ENCODE data around the gene SLC22A12. TPM values are rescaled to one million over a fixed set of nuclear protein-coding genes. Genes with fewer than 3 reads are reported as not detected.

Gene SLC22A12
- total RNA-seq, 1 donor from 2014 or later: not detected

DNA sequence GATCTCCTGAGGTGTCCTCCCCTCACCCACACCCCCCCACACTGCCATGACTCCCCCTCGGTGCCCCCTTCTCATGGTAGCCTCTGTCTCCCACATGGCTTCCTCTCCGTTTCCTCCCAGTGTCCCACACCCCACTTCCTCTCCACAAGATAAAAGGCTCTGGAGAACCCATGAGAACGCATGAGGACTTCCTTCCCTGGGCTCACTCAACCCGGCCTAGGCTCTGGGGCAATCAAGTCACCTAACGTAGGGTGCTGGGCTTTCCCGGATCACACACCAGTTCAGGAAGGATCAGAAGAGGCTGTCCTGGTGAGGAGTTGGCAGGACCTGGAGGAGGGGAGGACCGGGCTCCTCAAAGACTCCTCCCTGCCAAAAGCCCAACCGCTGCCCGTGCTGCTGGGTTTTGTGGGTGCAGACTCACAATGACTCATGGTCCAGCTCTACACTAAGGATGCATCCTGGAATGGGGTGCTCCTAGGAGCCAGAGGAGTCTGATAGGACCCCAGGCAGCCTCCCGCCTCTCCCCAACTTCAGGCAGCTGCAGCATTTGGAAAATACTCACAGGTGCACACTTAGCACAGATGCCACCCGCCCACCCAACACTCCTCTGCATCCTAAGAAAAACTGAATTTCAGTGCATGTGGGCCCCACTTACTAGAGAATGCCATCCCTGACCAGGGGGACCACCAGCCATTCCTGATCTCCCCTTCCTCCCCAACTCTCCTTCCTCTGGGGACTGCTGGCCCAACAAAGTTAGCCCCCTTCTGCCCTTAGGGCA is 21.0 kb downstream of the SLC22A12 start:
- no peak overlapping the region for H3K4me3 Mint-ChIP-seq (ENCODE audit: unreplicated experiment)
- DNase-seq: no peak
- H3K9me3 Mint-ChIP-seq (ENCODE audit: unreplicated experiment): peaks cover 3% of the 10 kb centered on the region
- TF ChIP-seq, protein P1, sequence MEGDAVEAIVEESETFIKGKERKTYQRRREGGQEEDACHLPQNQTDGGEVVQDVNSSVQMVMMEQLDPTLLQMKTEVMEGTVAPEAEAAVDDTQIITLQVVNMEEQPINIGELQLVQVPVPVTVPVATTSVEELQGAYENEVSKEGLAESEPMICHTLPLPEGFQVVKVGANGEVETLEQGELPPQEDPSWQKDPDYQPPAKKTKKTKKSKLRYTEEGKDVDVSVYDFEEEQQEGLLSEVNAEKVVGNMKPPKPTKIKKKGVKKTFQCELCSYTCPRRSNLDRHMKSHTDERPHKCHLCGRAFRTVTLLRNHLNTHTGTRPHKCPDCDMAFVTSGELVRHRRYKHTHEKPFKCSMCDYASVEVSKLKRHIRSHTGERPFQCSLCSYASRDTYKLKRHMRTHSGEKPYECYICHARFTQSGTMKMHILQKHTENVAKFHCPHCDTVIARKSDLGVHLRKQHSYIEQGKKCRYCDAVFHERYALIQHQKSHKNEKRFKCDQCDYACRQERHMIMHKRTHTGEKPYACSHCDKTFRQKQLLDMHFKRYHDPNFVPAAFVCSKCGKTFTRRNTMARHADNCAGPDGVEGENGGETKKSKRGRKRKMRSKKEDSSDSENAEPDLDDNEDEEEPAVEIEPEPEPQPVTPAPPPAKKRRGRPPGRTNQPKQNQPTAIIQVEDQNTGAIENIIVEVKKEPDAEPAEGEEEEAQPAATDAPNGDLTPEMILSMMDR (IDR thresholded peaks at IDR 0.05; ENCODE audit: partially characterized antibody, unreplicated experiment): no peak
- H3K36me3 Mint-ChIP-seq (ENCODE audit: unreplicated experiment): no peaks in the 10 kb centered on the region
- H3K4me1 Mint-ChIP-seq (ENCODE audit: low read depth, unreplicated experiment): peaks cover 4% of the 10 kb centered on the region
- peaks cover 10% of the 10 kb centered on the region for H3K27me3 Mint-ChIP-seq (ENCODE audit: unreplicated experiment)
- no peak overlapping the region for H3K27ac Mint-ChIP-seq (ENCODE audit: unreplicated experiment)

DNA sequence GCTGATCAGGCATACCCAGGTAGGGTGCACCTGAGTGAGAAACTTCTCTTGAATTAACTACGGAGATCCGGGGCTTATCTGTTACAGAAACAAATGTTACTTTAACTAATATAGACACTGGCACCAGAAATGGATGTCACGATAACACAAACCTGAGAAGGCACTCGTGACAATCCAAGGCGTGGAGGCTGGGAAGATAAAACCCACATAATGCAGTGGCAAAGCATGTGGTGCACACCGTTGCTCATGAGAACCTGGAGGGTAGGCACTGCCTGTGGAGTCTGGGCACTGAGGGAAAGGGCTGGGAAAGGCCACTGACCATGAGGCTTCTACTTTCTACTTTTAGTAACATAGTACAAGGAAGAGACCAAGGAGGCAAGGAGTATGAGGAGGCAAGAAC is 22.6 kb downstream of the SLC22A12 start:
- DNase-seq: no peak
- Mint-ChIP-seq H3K4me1 (ENCODE audit: low read depth, unreplicated experiment) (peaks cover 1% of the 10 kb centered on the region), H3K4me3 (ENCODE audit: unreplicated experiment) (no peak overlapping the region), H3K9me3 (ENCODE audit: unreplicated experiment) (peaks cover 5% of the 10 kb centered on the region), H3K36me3 (ENCODE audit: unreplicated experiment) (no peaks in the 10 kb centered on the region), H3K27me3 (ENCODE audit: unreplicated experiment) (peaks cover 10% of the 10 kb centered on the region), H3K27ac (ENCODE audit: unreplicated experiment) (no peak overlapping the region)
- TF ChIP-seq, protein P1 (IDR thresholded peaks at IDR 0.05; ENCODE audit: partially characterized antibody, unreplicated experiment): no peak

DNA sequence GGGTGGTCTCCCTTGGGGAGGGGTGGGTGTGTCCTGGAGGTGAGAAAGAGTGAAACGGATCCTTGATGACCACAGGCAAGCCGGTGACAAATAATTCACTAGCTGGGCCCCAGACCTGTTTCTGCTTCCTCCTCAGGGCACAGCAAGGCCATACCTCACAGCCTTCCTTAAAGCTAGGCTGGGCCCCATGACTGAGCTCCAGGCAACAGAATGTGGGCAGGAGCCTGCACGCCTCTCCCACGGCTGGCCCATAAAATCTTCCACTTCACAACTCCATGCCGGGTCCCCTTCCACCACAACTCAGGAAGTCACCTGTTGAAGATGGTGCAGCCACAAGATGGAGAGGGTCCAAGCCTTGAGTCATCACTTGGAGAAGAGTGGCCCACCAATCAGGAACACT is 23.9 kb downstream of the SLC22A12 start:
- Mint-ChIP-seq H3K36me3 (ENCODE audit: unreplicated experiment) (no peaks in the 10 kb centered on the region), H3K9me3 (ENCODE audit: unreplicated experiment) (peaks cover 5% of the 10 kb centered on the region), H3K4me1 (ENCODE audit: low read depth, unreplicated experiment) (no peaks in the 10 kb centered on the region), H3K4me3 (ENCODE audit: unreplicated experiment) (no peak overlapping the region), H3K27ac (ENCODE audit: unreplicated experiment) (no peak overlapping the region), H3K27me3 (ENCODE audit: unreplicated experiment) (peaks cover 8% of the 10 kb centered on the region)
- no peak for DNase-seq
- TF ChIP-seq, protein P1 (IDR thresholded peaks at IDR 0.05; ENCODE audit: partially characterized antibody, unreplicated experiment): no peak

DNA sequence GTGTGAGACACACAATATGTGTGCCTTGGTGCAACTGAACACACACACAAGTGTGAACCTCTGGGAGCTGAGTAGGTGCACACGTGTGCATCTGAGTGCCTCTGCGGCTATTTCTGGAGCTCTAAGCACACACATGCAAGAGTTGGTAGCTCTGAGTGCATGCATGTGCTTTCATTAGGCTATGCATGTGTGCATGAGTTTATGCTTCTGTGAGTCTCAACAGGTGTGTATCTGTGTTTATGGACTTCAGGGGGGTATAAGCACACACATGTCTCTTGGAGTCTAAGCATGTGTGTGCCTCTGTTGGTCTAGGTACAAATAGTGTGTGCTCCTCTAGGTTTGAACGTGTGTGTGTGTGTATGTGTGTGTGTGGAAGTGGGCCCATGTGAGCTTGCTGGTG is 25.8 kb downstream of the SLC22A12 start:
- peaks cover 5% of the 10 kb centered on the region for H3K9me3 Mint-ChIP-seq (ENCODE audit: unreplicated experiment)
- no peak for DNase-seq
- TF ChIP-seq, protein P1 (IDR thresholded peaks at IDR 0.05; ENCODE audit: partially characterized antibody, unreplicated experiment): no peak
- no peaks in the 10 kb centered on the region for H3K36me3 Mint-ChIP-seq (ENCODE audit: unreplicated experiment)
- H3K4me3 Mint-ChIP-seq (ENCODE audit: unreplicated experiment): no peak overlapping the region
- H3K27ac Mint-ChIP-seq (ENCODE audit: unreplicated experiment): no peak overlapping the region
- peaks cover 2% of the 10 kb centered on the region for H3K27me3 Mint-ChIP-seq (ENCODE audit: unreplicated experiment)
- H3K4me1 Mint-ChIP-seq (ENCODE audit: low read depth, unreplicated experiment): peaks cover 7% of the 10 kb centered on the region

DNA sequence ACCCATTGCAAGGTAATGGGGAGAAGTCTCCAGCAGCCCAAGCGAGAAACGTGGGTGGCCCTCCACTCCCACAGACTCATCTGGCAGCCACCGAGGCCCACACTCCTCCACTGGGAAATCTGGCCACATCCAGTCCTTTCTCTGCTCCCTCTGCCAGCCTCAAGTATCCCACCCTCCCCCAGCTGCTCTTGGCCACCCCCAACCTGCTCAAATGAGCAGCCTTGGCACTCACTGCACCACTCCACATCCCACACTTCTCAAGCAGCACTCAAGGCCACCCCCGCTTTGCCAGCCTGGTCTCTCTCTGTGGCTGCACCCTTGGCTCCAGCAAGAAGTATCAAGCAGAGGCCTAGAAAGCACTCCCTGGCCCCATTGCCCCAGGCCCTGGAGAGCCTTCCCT is 28.2 kb downstream of the SLC22A12 start:
- Mint-ChIP-seq H3K36me3 (ENCODE audit: unreplicated experiment) (no peaks in the 10 kb centered on the region), H3K9me3 (ENCODE audit: unreplicated experiment) (peaks cover 2% of the 10 kb centered on the region), H3K27ac (ENCODE audit: unreplicated experiment) (peak overlapping the region; percentile 70), H3K27me3 (ENCODE audit: unreplicated experiment) (peaks cover 6% of the 10 kb centered on the region), H3K4me3 (ENCODE audit: unreplicated experiment) (no peak overlapping the region), H3K4me1 (ENCODE audit: low read depth, unreplicated experiment) (peaks cover 7% of the 10 kb centered on the region)
- TF ChIP-seq, protein P1 (IDR thresholded peaks at IDR 0.05; ENCODE audit: partially characterized antibody, unreplicated experiment): no peak
- no peak for DNase-seq
